Brain microvascular endothelial cell (primary cell): ENCODE results near the gene GALNT14.

Source experiments
- DNase-seq: peaks from one replicate; pipeline ENCODE4 v3.0.0-alpha.2; 2020
- H3K27ac ChIP-seq: fragments of 250-450 bp; sonication (Bioruptor Pico); 2 replicates; pipeline ENCODE4 v1.5.1; 2020; ENCODE audit warnings: mild to moderate bottlenecking, moderate library complexity
- H3K27me3 ChIP-seq: fragments of 250-450 bp; sonication (Bioruptor Pico); replicated peaks from 2 replicates; pipeline ENCODE4 v1.5.1; 2020; ENCODE audit warnings: mild to moderate bottlenecking
- H3K36me3 ChIP-seq: fragments of 250-450 bp; sonication (Bioruptor Pico); replicated peaks from 2 replicates; pipeline ENCODE4 v1.5.1; 2020; ENCODE audit warnings: mild to moderate bottlenecking
- H3K4me3 ChIP-seq: 2 replicates; pipeline ENCODE4 v1.5.1; 2011; ENCODE audit warnings: low read depth, mild to moderate bottlenecking, control low read depth, low read length, moderate library complexity
- in situ Hi-C: cut with HindIII; loops from 2 replicates; pipeline ENCODE4 v1.10.0; 2017; ENCODE audit warnings: low sequenced_read_pairs, low pct_ligation_motif_present
- TF ChIP-seq, protein P1 (sequence below): IDR thresholded peaks from 2 replicates; pipeline ENCODE4 v1.5.1; 2011; ENCODE audit warnings: low read depth, mild to moderate bottlenecking, moderate library complexity, low read length, control low read depth, inconsistent platforms; ENCODE audit errors: missing control alignments

GALNT14 gene

DNA sequence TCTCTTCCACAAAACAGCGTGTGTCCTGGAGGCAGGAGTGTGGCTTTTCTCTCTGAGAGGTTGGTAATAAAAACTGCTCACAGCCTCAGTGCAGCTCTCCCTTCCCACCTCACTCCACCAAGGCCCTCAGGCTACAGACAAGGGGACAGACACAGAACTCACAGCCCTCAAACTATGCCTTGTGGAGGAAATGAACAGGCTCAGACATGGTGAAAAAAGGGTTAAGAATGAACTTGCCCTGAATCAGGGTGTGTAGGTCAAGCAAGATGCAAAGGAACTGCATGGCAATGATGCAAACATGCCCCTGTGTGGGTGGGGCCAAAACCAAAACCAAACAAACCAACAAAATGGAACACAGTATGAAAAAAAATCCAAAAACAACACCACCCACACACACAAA is 125.8 kb downstream of the GALNT14 start:
- Histone ChIP-seq H3K27me3 (no peaks in the 10 kb centered on the region), H3K4me3 (no peak overlapping the region), H3K36me3 (no peaks in the 10 kb centered on the region), H3K27ac (no peak overlapping the region)
- DNase-seq: no peak
- in situ Hi-C loops: no loop called here
- TF ChIP-seq, protein P1, sequence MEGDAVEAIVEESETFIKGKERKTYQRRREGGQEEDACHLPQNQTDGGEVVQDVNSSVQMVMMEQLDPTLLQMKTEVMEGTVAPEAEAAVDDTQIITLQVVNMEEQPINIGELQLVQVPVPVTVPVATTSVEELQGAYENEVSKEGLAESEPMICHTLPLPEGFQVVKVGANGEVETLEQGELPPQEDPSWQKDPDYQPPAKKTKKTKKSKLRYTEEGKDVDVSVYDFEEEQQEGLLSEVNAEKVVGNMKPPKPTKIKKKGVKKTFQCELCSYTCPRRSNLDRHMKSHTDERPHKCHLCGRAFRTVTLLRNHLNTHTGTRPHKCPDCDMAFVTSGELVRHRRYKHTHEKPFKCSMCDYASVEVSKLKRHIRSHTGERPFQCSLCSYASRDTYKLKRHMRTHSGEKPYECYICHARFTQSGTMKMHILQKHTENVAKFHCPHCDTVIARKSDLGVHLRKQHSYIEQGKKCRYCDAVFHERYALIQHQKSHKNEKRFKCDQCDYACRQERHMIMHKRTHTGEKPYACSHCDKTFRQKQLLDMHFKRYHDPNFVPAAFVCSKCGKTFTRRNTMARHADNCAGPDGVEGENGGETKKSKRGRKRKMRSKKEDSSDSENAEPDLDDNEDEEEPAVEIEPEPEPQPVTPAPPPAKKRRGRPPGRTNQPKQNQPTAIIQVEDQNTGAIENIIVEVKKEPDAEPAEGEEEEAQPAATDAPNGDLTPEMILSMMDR: no peak

DNA sequence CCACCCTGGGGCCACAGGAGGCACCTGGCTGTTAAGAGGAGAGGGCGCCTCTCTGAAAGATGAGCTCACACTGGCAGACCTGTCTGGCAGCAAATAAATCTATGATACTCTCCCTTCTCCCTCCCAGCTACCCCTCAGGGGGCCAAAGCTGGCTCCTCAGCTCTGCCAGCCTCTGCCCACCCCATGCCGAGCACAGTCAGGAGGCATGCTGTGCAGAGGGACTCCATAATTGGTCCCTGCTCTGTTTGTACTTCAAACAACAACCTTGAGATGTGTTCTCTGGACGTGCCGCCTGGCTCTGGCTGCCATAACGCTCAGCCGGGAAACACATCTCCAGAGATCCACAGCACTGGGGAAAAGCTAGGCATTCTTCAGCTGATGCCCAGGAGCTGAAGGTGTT is 126.7 kb downstream of the GALNT14 start:
- in situ Hi-C loops: no loop called here
- Histone ChIP-seq H3K4me3 (no peak overlapping the region), H3K36me3 (no peaks in the 10 kb centered on the region), H3K27me3 (no peaks in the 10 kb centered on the region), H3K27ac (no peak overlapping the region)
- TF ChIP-seq, protein P1: no peak
- no peak for DNase-seq

DNA sequence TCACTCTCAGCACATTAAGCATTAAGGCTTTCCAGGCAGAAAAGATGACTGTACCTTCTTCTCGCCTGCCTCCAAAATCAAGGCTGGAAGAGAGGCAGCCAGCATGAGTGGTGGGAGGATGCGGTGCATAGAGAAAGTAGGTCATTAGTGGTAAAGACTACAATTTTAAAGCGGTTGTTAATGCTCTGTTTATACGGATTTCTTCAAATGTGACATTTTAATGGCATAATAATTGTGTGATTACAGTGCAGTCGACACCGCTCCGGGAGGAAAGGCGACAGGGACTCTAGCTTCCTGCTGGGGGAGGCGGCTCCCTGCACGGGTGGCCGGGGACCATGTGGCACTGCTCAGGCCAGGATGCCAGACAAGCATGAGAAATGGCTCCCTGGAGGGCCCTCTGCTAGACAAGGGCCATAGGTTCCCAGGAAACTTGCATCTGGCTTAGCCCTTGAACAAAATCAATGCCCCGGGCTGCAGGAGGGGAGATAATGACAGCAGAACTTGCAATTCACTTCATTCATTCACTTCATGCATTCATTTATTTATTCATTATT is 129.6 kb downstream of the GALNT14 start:
- TF ChIP-seq, protein P1: no peak
- DNase-seq: no peak
- Histone ChIP-seq H3K4me3 (no peak overlapping the region), H3K27me3 (no peaks in the 10 kb centered on the region), H3K36me3 (no peaks in the 10 kb centered on the region), H3K27ac (no peak overlapping the region)
- in situ Hi-C loops: no loop called here

GRCh38 chr2:31004257-31004656 is 134.0 kb downstream of the GALNT14 start:
- DNase-seq: no peak
- in situ Hi-C loops: no loop called here
- Histone ChIP-seq H3K27ac (no peak overlapping the region), H3K4me3 (no peak overlapping the region), H3K36me3 (no peaks in the 10 kb centered on the region), H3K27me3 (no peaks in the 10 kb centered on the region)
- TF ChIP-seq, protein P1: no peak

DNA sequence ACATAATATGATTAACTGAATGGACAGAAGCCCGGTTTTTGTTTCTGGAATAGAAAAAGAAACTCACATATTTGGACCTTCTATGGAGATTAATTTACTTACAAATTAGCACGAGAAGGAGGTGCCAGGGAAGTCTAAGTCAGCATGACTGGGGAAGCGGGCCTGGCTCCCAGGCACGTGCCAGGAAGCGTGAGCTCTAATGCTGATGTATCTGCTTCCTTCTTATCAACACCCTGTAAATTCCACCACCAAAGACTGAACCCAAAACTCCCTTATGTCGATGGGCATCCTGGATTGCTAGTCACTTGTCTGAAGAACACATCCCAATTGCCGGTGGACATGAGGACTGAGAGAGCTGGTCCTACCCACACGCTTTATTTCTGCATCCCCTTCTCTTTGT is 134.5 kb downstream of the GALNT14 start:
- Histone ChIP-seq H3K27me3 (no peaks in the 10 kb centered on the region), H3K4me3 (no peak overlapping the region), H3K36me3 (no peaks in the 10 kb centered on the region), H3K27ac (no peak overlapping the region)
- TF ChIP-seq, protein P1: no peak
- DNase-seq: no peak
- in situ Hi-C loops: no loop called here

GRCh38 chr2:31002537-31003150 is 135.6 kb downstream of the GALNT14 start:
- TF ChIP-seq, protein P1: no peak
- DNase-seq: no peak
- Histone ChIP-seq H3K27me3 (no peaks in the 10 kb centered on the region), H3K27ac (no peak overlapping the region), H3K4me3 (no peak overlapping the region), H3K36me3 (no peaks in the 10 kb centered on the region)
- in situ Hi-C loops: no loop called here
